Loucy (cell line): ENCODE measurements around the gene PTHLH.

Experiments
- EZH2phosphoT487 ChIP-seq: fragments of 200-600 bp; IDR thresholded peaks from 2 replicates; pipeline ENCODE4 v1.6.1; 2018; ENCODE audit warnings: antibody characterized with exemption, mild to moderate bottlenecking, moderate library complexity, borderline replicate concordance
- TF ChIP-seq, protein P1 (sequence below): fragments of 200-600 bp; sonication (generic); conservative IDR thresholded peaks from 2 replicates; pipeline ENCODE4 v1.5.1; 2014; ENCODE audit warnings: mild to moderate bottlenecking, antibody characterized with exemption, low read length

DNA sequence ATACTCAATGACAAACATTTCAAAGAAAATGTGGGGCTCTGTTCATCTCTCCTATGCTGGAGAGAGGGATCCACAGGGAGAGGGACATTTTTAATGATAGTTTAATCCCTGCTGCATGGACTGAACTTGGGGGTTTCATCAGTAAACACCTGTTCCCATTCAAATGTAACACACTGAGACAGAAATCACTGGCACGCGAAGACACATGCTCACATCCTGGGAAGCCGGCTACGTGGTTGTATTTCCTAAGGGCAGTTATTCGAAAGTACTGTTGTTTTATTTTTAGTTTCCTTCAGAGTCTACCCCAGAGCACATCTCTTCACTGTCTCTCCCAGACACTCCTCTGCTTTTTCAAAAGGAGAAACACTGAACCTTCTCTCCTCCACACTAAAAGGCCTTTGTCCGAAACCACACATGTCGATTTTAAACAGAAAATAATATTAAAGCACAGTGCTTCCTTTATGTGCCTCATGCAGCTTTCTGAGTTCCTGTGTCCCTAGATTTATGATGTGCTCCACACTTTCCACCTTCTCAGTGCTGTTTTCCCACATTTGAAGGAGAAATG is 52.8 kb downstream of the PTHLH start:
- TF ChIP-seq, protein P1, sequence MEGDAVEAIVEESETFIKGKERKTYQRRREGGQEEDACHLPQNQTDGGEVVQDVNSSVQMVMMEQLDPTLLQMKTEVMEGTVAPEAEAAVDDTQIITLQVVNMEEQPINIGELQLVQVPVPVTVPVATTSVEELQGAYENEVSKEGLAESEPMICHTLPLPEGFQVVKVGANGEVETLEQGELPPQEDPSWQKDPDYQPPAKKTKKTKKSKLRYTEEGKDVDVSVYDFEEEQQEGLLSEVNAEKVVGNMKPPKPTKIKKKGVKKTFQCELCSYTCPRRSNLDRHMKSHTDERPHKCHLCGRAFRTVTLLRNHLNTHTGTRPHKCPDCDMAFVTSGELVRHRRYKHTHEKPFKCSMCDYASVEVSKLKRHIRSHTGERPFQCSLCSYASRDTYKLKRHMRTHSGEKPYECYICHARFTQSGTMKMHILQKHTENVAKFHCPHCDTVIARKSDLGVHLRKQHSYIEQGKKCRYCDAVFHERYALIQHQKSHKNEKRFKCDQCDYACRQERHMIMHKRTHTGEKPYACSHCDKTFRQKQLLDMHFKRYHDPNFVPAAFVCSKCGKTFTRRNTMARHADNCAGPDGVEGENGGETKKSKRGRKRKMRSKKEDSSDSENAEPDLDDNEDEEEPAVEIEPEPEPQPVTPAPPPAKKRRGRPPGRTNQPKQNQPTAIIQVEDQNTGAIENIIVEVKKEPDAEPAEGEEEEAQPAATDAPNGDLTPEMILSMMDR: no peak
- TF ChIP-seq EZH2phosphoT487: no peak
